ENCODE results near the gene CFAP46. TPM values are rescaled to one million over a fixed set of nuclear protein-coding genes. Genes with fewer than 3 reads are reported as not detected.
A peak's percentile ranks its signal among the peaks of the same experiment; 100 is the strongest.

Gene CFAP46
- 3.9 and 4.9 TPM in 2 replicates for polyA plus RNA-seq (2012; rRNA removed)
- 3.8 and 4.1 TPM in 2 replicates for polyA plus RNA-seq (2012; cell fraction: cytosol; rRNA removed)
- polyA plus RNA-seq (2012; cell fraction: nucleus; rRNA removed) = 9.4 and 11.4 TPM in 2 replicates

DNA sequence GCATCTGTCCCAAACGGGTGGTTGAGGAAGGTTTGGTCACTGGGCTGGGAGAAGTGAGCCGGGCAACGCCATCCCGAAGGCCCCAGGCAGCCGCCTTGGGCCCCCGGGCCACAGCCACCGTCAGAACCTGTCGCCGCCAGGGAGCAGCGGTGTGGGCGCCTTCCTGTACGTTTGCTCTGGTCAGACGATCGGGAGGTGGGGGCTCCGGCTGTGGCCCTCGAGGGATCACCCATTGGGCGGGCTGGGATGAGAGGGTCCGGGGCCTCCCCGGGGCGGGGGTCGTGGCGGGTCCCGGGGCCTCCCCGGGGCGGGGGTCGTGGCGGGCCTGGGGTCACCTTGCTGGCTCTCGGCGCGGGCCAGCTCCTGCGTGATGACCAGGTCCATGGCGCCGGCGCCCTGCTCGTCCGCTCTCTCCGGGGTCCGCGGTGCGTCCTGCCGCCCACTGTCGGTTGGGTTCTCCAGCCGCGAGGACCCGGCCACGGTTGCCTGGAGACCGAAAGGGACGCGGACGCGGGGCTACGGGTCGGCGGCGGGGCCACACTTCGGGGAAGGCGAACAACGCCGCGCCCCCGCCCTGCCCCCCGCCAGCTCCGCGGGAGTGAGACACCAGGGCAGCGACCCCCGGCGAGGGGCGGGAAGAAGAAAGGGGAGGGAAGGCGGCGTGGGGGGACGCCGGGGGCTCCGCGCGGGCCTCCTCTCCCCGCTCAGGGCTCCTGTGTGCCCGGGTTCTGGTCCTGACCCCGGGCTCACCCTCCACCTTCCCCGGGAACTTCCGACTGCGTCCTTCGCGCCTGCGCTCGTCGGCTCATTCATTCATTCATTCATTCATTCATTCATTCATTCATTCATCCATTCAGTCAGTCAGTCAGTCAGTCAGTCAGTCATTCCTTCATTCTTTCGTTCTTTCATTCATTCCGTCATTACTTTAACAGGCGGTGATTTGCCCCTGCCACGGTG lies at the start of gene CFAP46:
Gene CFAP46, minus strand, starts transcription at position 470 of the 957 bp plus-strand sequence. Its CDS starts 86 bp downstream, at position 384.
- POLR2A ChIA-PET = interaction anchor here (0.6 to 0.9 kb wide), 2 partner anchors 85 to 125 kb away, joined by 3 read pairs; no protein-coding TSS in a partner anchor
- H3K4me2 ChIP-seq = peak within 1 kb of the TSS; percentile 98
- H3K27me3 ChIP-seq (ENCODE audit: insufficient read depth) = no peaks in the 10 kb centered on the region
- no peaks in the 10 kb centered on the region for H3F3A ChIP-seq (replicated peaks; ENCODE audit: insufficient read depth)
- no peak for TF ChIP-seq FOSL2 (IDR thresholded peaks at IDR 0.05; ENCODE audit: borderline replicate concordance, low read depth)
- TF ChIP-seq, protein P1, sequence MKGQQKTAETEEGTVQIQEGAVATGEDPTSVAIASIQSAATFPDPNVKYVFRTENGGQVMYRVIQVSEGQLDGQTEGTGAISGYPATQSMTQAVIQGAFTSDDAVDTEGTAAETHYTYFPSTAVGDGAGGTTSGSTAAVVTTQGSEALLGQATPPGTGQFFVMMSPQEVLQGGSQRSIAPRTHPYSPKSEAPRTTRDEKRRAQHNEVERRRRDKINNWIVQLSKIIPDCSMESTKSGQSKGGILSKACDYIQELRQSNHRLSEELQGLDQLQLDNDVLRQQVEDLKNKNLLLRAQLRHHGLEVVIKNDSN (IDR thresholded peaks at IDR 0.05; ENCODE audit: borderline replicate concordance, low read depth) = no peak
- TF ChIP-seq NRF1 (IDR thresholded peaks at IDR 0.05; ENCODE audit: low read depth, low read length) = peak; percentile 41; the same call in 1 of the 2 replicates
- TF ChIP-seq ELF1 (IDR thresholded peaks at IDR 0.05) = peak; percentile 41; the same call in 1 of the 2 replicates
- no peak for TF ChIP-seq RFX5 (IDR thresholded peaks at IDR 0.05; ENCODE audit: low read length)
- peak; percentile 75 for TF ChIP-seq CHD2 (IDR thresholded peaks at IDR 0.05; ENCODE audit: low read length, partially characterized antibody)
- no peak for TF ChIP-seq RXRA (IDR thresholded peaks at IDR 0.05; ENCODE audit: borderline replicate concordance, low read depth)
- no peak for TF ChIP-seq EZH2phosphoT487 (IDR thresholded peaks at IDR 0.05; ENCODE audit: borderline replicate concordance, low read depth)
- TF ChIP-seq, protein P2, sequence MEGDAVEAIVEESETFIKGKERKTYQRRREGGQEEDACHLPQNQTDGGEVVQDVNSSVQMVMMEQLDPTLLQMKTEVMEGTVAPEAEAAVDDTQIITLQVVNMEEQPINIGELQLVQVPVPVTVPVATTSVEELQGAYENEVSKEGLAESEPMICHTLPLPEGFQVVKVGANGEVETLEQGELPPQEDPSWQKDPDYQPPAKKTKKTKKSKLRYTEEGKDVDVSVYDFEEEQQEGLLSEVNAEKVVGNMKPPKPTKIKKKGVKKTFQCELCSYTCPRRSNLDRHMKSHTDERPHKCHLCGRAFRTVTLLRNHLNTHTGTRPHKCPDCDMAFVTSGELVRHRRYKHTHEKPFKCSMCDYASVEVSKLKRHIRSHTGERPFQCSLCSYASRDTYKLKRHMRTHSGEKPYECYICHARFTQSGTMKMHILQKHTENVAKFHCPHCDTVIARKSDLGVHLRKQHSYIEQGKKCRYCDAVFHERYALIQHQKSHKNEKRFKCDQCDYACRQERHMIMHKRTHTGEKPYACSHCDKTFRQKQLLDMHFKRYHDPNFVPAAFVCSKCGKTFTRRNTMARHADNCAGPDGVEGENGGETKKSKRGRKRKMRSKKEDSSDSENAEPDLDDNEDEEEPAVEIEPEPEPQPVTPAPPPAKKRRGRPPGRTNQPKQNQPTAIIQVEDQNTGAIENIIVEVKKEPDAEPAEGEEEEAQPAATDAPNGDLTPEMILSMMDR (IDR thresholded peaks at IDR 0.05) = peak; percentile 14; the same call in 1 of the 2 replicates
- no peak for TF ChIP-seq JUND (IDR thresholded peaks at IDR 0.05)
- TF ChIP-seq MEF2A (IDR thresholded peaks at IDR 0.05; ENCODE audit: borderline replicate concordance, low read depth) = no peak
- no peak for TF ChIP-seq GATA2 (CRISPR knock-in tag; IDR thresholded peaks at IDR 0.05)
- peak; percentile 86 for TF ChIP-seq MXI1 (IDR thresholded peaks at IDR 0.05; ENCODE audit: low read depth, low read length)
- TF ChIP-seq SIN3A (IDR thresholded peaks at IDR 0.05; ENCODE audit: borderline replicate concordance, low read depth, low read length) = peak; percentile 96
- H3K36me3 ChIP-seq (replicated peaks in 1 of 2; ENCODE audit: control insufficient read depth in 1 of 2, insufficient read depth in 2 of 2, low read length in 1 of 2) = no peaks in the 10 kb centered on the region
- H3K9me3 ChIP-seq = no peaks in the 10 kb centered on the region
- WGBS (ENCODE audit: low lambda C conversion rate) = 7% methylated on average over 17 of the region's 90 CpGs
- H3K27ac ChIP-seq (ENCODE audit: low read depth in 2 of 2, low read length in 1 of 2) = no peak within 1 kb of the TSS; a peak in 1 of 4 replicates
- peak within 1 kb of the TSS; percentile 86 for H2AFZ ChIP-seq (ENCODE audit: low read depth)
- no peaks in the 10 kb centered on the region for H3K9me2 ChIP-seq
- peak within 1 kb of the TSS; percentile 65 for H3K9ac ChIP-seq
- CTCF ChIA-PET = interaction anchor here (1.3 kb wide), 1 partner anchor 183 kb away, joined by 6 read pairs; no protein-coding TSS in a partner anchor
- H3K79me2 ChIP-seq (ENCODE audit: insufficient read depth) = no peaks in the 10 kb centered on the region
- no peaks in the 10 kb centered on the region for H4K20me1 ChIP-seq (ENCODE audit: insufficient read depth)
- peak within 1 kb of the TSS; percentile 64 to 73 for H3K4me3 ChIP-seq (ENCODE audit: low read depth in 2 of 2, low read length in 1 of 2)
- DNase-seq = peak; percentile 97
- H3K4me1 ChIP-seq (ENCODE audit: control insufficient read depth in 1 of 2, insufficient read depth in 2 of 2, low read depth in 1 of 2, low read length in 1 of 2) = peaks cover 0 to 11% of the 10 kb centered on the region in 2 experiments; a peak in 1 of 4 replicates
